GM12892 (cell line): ENCODE data around the gene LRRC3C.

ENCODE experiments used
- POLR2A ChIP-seq: IDR thresholded peaks from 2 replicates; pipeline ENCODE4 v1.6.1; 2011; ENCODE audit warnings: low read depth, low read length, control low read depth
- POLR2AphosphoS5 ChIP-seq: IDR thresholded peaks from 2 replicates; pipeline ENCODE4 v1.6.1; 2011; ENCODE audit warnings: low read depth, low read length, control low read depth
- TAF1 ChIP-seq: IDR thresholded peaks from 2 replicates; pipeline ENCODE4 v1.6.1; 2011; ENCODE audit warnings: low read depth, mild to moderate bottlenecking, control low read depth, low read length, borderline replicate concordance

- no peak for TF ChIP-seq POLR2AphosphoS5
- TF ChIP-seq TAF1, result no peak
- TF ChIP-seq POLR2A, result no peak
Observed at GRCh38 chr17:39933912-39934311, 6.4 kb downstream of the LRRC3C start.
